Vagina (tissue), 2 donors: ENCODE results near the gene MGAT5.

ENCODE experiments used
- POLR2A ChIP-seq, 2 donors: fragments of 450-650 bp; IDR thresholded peaks; one replicate each; pipeline ENCODE4 v1.6.1; 2017; ENCODE audit warnings: antibody characterized with exemption in 2 of 2, mild to moderate bottlenecking in 2 of 2, moderate library complexity in 2 of 2
- POLR2AphosphoS5 ChIP-seq, 2 donors: sonication (generic); formaldehyde crosslinking; IDR thresholded peaks; one replicate each; pipeline ENCODE4 v1.9.0; 2017; ENCODE audit warnings: antibody characterized with exemption in 2 of 2, mild to moderate bottlenecking in 2 of 2, low read depth in 1 of 2; ENCODE audit not compliant: insufficient read depth in 1 of 2
- TF ChIP-seq, protein P1 (sequence below), 3 experiments: fragments of 450-650 bp in 2 of 3; fragments of 200-600 bp in 1 of 3; sonication (generic) in 1 of 3; IDR thresholded peaks; one replicate each; pipeline ENCODE4 v1.5.1; 2017 to 2019; ENCODE audit warnings: antibody characterized with exemption in 3 of 3, mild to moderate bottlenecking in 2 of 3, moderate library complexity in 2 of 3

- no peak for TF ChIP-seq POLR2A (IDR thresholded peaks at IDR 0.05)
- TF ChIP-seq, protein P1, sequence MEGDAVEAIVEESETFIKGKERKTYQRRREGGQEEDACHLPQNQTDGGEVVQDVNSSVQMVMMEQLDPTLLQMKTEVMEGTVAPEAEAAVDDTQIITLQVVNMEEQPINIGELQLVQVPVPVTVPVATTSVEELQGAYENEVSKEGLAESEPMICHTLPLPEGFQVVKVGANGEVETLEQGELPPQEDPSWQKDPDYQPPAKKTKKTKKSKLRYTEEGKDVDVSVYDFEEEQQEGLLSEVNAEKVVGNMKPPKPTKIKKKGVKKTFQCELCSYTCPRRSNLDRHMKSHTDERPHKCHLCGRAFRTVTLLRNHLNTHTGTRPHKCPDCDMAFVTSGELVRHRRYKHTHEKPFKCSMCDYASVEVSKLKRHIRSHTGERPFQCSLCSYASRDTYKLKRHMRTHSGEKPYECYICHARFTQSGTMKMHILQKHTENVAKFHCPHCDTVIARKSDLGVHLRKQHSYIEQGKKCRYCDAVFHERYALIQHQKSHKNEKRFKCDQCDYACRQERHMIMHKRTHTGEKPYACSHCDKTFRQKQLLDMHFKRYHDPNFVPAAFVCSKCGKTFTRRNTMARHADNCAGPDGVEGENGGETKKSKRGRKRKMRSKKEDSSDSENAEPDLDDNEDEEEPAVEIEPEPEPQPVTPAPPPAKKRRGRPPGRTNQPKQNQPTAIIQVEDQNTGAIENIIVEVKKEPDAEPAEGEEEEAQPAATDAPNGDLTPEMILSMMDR (IDR thresholded peaks at IDR 0.05), result no peak
- TF ChIP-seq POLR2AphosphoS5 (IDR thresholded peaks at IDR 0.05; ENCODE audit: insufficient read depth in 1 of 2, low read depth in 1 of 2), result no peak
Observed at GRCh38 chr2:134277223-134277622, 23.4 kb downstream of the MGAT5 start.
